ENCODE measurements around the gene DCP2.

Gene DCP2

DNA sequence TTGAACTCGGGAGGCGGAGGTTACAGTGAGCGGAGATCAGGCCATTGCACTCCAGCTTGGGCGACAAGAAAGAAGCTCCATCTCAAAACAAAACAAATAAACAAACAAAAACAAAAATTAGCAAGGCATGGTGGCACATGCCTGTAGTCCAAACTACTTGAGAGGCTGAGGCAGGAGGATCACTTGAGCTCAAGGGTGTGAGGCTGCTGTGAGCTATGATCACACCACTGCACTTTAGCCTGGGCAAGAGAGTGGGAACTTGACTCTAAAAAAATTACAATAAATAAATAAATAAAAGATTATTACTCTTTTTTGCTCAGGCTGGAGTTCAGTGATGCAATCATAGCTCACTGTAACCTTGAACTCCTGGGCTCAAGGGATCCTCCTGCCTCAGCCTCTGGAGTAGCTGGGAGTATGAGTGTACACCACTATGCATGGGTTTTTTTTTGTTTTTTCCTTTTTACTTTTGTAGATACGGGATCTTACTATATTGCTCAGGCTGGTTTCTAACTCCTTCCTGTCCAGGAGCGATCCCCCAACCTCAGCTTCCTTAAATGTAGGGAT lies 9.0 kb upstream of the DCP2 start:
- DNase-seq = no peak

DNA sequence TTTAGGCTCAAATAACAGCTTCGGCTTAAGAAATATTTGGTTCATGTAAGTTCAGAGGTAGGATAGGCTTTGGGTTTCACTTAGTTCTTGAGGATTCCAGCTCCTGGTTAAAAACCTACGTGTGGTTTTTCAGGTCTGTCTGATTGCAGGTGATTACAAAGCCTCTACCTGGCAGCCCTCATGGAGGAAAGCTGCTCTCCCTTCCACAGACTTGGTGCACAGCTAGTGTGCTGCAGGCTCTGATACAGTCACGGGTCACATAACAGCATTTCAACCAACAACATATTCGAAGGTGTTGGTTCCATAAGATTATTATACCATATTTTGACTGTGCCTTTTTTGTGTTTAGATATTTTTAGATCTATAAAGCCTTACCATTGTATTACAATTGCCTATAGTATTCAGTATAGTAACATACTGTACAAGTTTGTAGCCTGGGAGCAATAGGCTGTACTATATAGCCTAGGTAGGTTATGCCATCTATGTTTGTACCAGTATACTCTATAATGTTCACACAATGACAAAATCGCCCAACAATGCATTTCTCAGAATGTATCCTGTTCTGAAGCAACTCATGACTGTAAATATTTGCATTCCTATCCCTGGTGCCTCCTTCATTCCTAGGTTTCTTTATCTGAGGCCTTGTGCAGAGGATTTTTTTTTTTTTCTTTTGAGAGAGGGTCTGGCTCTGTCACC lies 8.0 kb upstream of the DCP2 start:
- no peak for DNase-seq

DNA sequence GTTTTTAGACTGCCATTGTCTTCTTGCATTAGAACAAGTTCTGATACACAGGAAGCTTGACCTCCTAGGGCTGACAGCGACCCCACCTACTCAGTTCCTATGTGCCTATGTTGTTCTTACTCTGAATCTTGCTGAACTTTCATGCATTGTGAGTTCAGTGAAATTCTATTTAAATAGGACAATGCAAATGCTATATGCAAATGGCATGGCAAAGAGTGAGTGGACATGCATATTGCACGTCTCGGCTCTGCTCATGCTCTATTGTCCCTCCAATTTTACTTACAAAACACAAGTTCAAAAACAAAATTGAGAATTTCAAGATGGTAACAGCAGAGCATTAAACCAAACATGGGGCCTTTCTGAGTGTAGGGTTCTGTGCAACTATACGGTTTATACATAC lies 5.3 kb upstream of the DCP2 start:
- DNase-seq = no peak

DNA sequence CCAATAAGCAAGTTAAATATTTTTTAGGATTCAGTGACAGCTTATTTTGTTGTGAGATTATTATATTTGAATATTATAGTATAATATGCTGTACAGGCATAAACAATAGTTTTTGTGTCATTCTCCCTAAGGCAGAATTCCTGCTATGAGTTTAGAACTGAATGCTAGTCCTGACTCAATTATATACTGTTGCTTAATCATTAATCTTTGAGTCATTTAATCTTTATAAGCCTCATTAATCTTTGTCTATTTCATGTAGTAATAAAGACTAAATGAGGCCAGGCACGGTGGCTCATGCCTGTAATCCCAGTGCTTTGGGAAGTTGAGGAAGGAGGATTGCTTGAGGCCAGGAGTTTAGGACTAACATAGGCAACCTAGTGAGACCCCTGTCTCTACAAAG lies 3.6 kb upstream of the DCP2 start:
- no peak for DNase-seq

DNA sequence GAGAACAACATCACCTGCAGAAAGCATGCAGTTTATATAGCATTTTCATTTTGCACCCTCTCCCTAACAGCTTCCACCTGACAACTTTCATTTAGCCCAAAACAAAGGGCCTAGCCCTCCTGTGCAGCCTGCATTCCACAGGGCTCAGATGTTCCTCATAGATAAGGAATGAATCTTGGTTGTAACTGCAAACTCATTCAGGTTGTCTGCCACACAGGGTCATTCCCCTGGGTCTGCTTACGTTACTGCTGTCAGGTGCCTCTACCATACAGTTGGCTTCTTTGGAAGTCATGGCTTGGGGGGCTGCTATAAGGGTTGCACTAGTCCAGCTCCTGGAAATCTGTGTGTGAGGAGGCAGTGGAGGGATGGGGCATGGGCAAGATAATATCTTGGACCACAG lies 2.7 kb upstream of the DCP2 start:
- DNase-seq = no peak

DNA sequence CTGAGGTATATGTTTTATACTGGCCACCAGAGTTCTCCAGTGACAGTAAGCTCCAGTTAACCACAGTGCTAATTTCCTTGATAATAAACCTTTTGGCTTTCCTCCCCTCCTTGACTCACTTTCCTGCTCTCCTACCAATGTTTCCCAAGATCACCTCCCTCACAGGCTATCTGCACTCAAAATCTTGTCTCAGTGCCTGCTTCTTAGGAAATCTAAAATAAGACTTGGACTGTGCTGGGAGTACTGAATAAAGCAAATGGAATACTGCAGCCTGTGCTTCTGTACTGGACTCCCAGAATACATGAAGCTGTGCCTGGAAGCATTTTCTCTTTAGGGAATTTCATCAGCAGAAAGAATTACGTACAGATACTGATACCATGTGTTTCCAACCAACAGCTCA lies 1.7 kb upstream of the DCP2 start:
- no peak for DNase-seq

DNA sequence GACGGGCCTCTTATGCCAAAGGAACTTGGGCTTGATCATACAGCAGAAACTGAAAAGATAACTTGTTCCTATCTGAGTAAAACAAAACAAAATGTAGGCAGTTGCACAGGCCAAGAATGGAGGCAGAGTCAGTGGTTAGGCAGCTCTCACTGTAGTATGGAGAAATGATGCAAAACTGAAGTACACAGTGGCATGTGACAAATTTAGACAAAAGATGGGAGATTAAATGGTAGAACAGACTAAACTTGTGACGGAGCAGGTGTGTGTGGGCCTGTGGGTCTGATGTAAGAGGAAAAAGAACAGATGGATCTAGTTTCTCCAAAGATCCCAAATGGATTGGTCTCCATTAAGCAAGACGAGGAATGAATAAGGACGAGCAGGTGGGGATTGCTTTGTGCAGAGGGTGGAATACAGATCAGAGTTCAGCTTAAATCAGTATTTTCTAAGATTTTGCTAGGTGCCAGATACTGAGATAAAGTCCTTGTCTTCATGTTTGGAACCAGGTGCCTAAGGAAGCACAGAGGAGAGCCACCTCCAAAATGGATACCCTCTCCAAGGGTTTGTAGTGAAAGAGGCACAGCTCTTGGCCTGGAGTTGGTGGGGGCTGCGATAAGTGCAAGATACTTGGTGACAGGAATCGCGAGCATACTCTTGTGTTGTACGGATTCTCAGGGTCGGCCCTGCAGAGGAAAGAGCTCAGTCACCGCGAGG lies 722 bp upstream of the DCP2 start:
- no peak for DNase-seq

DNA sequence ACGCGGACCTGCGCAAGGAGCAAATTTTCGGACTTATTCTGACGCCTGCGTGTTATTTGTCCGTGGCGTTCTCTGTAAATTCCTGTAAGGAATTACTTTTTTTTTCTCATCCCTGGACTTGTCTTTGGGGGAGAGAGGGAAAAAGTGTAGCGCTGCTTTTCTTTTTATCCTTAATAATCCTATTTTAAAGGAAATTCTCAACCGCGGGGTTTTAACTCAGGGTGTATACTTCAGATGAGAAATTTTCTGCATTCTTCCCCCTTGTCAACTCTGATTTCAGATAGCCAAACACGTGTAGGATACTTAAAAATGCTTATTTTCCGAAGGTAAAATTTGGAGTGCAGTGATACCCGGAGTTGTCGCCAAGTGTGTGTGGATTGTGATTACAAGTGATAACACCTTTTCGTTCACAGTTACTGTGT lies 853 bp downstream of the DCP2 start:
- DNase-seq = no peak

DNA sequence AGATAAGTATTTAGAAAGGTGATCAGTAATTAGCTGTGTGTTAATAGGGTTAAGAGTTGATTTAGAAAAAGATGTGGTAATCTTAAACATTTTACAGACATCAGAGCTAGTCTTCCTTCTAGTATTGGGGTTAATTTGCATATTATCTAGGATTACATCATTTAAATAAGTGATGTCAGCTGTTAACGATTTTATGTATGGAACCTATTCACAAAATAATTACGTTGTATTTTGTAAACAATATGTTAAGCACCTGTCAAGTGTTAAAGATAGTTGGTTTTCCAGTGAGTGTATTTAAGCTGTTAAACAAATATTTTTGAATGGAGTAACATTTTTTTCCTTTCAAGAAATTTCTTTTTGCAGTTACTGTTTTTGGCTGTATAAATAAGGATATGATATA lies 2.2 kb downstream of the DCP2 start:
- no peak for DNase-seq

DNA sequence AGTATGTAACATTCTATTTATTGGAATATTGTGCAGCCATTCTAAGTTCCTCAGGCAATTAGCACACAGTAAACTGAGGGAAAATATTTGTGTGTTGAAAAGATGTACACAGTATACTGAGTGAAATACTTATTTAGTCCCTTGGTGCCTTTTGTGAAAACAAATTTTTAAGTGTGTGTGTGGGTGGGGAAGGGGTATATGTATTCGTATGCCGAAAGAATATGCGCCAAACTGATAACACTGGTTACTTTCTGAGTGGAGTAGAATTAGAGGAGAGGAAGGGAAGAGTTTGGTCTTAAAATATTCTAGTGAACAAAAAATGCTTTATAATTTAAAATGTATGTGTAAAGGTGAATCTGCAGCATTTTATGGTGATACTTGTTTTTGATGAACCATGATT lies 3.1 kb downstream of the DCP2 start:
- DNase-seq = no peak

DNA sequence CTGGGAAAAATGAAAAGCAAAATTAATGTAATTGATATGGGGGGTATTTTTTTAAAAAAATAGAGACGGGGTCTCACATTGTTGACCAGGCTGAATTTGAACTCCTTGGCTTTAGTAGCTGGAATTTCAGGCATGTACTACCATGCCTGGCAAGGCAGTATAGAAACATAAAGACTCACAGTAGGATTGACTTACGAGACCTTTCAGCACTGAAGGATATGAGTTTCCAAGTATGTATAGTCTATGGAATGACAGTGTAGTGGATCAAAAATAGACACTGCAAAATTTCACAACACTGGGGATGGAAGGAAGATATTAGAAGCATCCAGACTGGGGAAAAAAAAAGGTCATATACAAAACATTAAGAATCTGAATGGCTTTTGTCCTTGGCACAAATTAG lies 6.8 kb downstream of the DCP2 start:
- DNase-seq = no peak

DNA sequence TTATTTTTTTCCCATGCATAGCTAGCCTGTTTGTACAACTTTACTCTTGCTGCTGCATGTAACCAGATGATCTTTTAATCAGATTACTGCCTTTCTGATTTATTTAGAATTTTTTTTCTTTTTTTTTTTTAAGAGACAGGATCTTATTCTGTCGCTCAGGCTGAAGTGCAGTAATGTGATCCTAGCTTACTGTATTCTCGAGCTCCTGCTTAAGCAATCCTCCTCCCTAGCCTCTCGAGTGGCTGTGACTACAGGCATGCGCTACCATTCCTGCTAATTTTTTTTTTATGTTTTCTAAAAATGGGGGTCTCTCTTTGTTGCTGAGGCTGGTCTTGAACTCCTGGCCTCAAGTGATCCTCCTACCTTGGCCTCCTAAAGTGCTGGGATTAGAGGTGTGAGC lies 9.6 kb downstream of the DCP2 start:
- DNase-seq = no peak

DNA sequence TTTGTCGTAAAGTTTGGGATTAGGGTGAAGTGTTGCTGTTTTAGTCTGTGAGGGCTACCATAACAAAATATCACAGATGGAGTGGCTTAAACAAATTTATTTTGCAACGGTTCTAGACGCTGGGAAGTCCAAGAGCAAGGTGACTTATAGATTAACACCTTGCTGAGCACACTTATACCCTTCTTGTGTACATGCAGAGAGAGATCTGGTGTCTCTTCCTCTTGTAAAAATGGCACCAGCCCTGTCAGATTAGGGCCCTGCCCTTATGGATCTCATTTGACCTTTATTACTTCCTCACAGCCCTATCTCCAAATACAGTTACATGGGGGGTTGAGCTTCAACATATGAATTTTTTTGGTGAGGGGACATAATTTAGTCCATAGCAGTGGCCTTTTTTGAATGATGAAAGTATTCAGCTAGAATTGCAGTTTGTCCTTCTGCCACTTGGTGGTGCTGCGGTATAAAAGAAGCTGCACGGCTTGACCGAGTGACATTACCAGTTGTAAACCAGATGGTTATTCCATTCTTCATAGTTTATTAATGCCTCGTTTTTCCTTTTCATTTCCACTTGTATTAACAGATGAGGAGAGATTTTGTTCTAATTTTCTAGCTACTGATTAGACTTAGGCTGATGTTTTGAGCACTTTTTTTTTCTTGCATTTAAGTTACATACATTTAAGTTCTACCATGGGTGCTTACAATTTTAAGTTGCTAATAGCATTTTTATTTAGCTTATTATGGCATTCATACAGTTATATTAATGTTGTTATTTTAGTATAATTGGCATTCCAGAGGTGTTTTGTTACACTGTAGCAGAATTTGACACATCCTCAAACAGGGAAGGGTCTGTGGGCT lies 19.4 kb downstream of the DCP2 start:
- DNase-seq = peak; percentile 78

DNA sequence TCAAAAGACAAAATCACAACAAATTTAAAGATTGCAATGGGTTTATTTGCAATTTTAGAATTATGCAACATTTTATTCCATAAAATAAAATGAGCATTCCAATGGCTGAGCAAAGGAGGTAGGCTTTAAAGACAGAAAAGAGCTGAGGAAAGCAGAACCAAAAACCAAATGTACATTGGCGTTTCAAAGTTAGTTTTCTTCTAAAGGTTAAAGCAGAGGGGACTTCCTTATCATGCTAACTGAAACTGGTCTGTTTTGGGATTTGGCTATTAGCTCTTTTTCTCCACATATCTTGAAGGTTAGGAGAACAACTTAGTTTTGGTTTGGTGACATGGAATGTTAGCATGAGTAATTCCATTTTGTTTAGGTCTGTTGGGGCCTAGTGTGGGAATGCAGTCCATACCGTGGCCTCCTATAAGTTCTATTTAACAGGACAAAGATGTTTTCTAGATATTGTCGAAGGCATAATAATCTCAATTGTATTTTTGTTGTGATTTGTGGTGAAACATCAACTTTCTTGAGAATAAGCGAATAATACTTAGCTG lies 20.3 kb downstream of the DCP2 start:
- DNase-seq = no peak

DNA sequence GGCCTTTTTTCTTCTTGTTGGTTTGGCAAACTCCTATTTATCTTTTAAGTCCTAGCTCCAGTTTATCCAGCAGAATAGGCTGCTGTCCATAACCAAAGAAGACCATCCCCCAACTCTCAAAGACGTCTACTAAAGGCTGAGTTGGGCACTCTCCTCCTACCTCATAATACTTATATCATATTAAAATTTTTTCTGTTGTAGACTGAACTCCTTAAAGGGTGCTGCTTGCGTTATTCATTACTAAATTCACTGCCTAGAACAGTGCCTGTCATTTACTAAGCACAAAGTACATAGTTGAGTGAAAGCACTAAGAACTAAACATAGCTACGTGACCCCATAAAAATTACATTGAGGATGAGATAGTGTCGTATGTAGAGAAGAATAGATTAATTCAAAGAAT lies 21.7 kb downstream of the DCP2 start:
- no peak for DNase-seq

DNA sequence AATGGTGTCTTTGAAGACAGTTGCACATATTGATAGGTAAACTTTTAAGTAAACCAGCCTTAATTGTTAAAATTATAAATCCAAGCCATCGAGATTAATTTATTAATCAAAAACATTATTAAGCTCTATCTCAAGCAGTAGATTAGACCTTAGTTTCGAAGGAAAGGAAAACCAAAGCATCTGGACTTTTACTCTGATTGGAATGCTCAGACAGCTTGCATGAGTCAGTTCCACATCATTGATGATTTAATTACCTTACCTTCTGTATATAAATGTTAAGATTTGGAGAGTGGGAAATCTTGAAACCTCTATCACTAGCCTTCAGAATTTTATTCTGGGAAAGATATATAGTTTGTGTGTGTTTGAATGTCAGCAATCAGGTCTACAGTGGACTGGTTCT lies 23.9 kb downstream of the DCP2 start:
- no peak for DNase-seq

DNA sequence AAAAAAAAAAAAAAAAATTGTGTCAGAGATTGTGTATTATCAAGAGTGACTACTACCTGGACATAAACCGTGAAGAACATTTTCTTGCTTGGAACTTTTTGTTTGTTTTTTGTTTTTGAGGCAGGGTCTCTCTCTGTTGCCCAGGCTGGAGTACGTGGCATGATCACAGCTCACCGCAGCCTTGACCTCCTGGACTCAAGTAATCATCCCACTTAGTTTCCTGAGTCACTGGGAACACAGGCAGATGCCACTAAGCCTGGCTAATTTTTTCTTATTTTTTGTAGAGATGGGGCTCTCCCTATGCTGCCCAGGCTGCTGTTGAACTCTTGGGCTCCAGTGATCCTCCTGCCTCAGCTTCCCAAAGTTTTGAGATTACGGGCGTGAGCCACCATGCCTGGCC lies 25.8 kb downstream of the DCP2 start:
- DNase-seq = no peak

DNA sequence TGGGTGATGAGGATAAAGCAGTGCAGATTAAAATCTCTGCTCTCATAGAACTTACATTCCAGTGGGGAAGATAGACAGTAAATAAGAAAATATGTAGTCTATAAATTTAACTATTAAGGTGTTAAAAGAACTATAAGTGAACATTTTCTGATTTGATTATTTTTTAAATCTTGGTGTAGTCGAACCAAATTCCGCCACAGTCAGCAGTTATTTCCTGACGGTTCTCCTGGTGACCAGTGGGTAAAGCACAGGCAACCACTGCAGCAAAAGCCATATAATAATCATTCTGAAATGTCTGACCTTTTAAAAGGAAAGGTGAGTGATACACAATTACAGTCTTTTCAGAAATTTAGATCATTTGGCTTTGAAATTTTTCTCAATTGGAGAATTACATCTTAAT lies 27.2 kb downstream of the DCP2 start:
- DNase-seq = no peak

DNA sequence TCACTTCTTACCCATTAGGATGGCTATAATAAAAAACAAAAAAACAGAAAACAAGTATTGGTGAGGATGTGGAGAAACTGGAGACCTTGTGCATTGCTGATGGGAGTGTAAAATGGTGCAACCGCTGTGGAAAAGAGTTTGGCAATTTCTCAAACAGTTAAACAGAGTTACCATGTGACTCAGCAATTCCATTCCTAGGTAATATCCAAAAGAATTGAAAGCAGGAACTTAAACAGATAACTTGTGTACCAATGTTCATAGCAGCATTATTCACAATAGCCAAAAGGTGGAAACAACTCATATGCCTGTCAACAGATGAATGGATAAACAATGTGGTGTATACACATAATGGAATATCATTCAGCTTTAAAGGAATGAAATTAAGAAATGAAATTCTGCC lies 28.9 kb downstream of the DCP2 start:
- no peak for DNase-seq

DNA sequence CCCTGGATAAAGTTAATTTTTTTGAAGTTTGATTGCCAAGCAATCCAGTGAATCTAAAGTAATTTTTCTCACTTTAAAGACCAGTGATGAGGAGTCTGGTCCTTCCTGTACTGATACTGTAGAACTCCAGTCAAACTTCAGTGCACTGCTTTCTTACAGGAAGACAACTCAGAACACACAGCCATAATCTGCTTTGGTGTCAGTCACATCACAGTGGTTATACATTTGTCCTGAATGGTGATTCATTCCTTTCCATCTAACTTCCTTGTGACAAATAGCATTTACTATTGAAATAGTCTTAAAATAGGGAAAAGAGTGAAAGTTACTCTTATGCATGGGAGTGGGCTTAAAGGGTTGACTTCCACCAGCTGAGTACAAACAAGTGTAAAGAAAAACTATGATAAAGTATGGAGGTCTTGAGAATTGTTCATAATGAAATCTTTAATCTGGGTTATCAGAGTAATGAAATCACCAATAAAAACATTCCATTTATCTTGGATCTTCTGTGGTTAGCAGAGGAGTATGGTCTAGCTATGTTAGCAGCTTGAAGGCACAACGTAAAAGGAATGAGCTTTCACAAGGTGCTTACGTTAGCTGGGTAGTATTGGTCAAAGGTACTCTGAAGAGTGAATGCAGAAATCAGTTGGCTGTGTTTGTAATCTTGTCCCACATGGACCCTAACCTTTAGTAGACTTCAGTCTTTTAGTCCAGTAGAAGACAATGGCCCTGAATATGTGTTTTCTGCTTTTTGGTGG lies 41.5 kb downstream of the DCP2 start:
- DNase-seq = no peak

DNA sequence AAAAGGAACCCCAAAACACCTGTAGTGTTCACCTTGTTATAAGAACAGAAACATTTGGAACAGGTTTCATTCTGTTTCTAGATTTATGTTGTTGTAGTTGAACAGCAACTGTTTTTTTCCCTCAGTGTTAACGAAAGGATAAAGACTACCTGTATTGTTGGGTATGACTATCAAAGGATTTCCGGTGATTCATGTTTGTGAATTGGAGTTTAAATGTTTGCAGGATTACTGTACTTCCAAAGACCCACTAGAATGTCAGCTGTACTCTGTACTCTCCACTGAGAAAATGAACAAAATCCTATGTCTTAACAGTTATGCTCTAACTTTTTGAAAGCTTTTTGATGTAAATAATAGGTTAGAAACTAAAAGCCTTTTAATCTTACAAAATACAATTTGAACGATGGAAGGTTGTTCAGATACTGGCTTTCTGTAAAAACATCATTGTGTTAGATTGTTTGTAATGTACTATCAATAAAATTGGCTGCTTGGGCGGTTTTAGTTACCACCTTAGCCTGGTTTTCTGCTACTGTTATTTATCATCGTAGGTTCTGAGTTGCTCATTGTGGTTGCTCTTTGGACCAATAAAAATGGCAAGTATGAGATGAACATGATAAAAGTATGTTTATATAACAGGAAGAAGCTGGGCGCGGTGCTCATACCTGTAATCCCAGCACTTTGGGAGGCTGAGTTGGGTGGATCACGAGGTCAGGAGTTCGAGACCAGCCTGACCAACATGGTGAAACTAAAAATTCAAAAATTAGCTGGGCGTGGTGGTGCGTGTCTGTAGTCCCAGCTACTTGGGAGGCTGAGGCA lies 44.1 kb downstream of the DCP2 start:
- no peak for DNase-seq

DNA sequence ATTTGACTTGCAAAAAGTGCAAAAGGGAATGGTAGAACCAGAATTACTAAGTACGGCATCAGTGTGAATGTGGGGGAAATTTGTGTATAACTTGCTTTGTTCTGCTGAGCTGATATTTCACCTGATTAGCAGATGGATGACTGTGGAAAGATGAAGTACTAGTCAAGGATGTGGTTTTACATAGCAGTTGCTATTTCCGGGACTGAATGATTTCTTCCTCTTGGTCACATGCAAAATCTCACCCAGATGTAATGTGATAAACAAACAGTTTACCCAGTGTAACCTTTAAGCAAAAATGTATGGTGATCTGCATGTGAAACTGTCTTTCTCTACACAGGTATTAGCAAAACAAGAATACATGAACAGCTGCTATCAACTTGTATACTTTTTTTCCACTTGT lies 46.1 kb downstream of the DCP2 start:
- no peak for DNase-seq
